HepG2 (cell line): ENCODE results near the gene PMM2. TPM values are rescaled to one million over a fixed set of nuclear protein-coding genes. Genes with fewer than 3 reads are reported as not detected.

Experiments
- BHLHE40 ChIP-seq: IDR thresholded peaks from 2 replicates; pipeline ENCODE4 v1.6.1; 2011; ENCODE audit warnings: low read length, improper control_type of control experiment
- DBP ChIP-seq: sonication (generic); formaldehyde crosslinking; IDR thresholded peaks from 2 replicates; pipeline ENCODE4 v1.4.0; 2020; ENCODE audit warnings: missing genetic modification reagents; ENCODE audit errors: not compliant biosample characterization
- FLYWCH1 ChIP-seq: sonication (generic); formaldehyde crosslinking; IDR thresholded peaks from 2 replicates; pipeline ENCODE4 v1.8.1; 2023; ENCODE audit warnings: mild to moderate bottlenecking, missing genetic modification reagents
- FOSL2 ChIP-seq: sonication (generic); formaldehyde crosslinking; IDR thresholded peaks from 2 replicates; pipeline ENCODE4 v1.4.0; 2020; ENCODE audit warnings: missing genetic modification reagents
- JUN ChIP-seq: sonication (generic); formaldehyde crosslinking; IDR thresholded peaks from 2 replicates; pipeline ENCODE4 v1.4.0; 2020; ENCODE audit warnings: mild to moderate bottlenecking, missing genetic modification reagents
- JUNB ChIP-seq: sonication (generic); formaldehyde crosslinking; IDR thresholded peaks from 2 replicates; pipeline ENCODE4 v1.8.0; 2022; ENCODE audit warnings: missing genetic modification reagents, mild to moderate bottlenecking, borderline replicate concordance
- MZF1 ChIP-seq: sonication (generic); formaldehyde crosslinking; IDR thresholded peaks from 2 replicates; pipeline ENCODE4 v1.8.1; 2023; ENCODE audit warnings: mild to moderate bottlenecking, missing genetic modification reagents, borderline replicate concordance
- PLRG1 ChIP-seq: fragments of 450-650 bp; conservative IDR thresholded peaks from 2 replicates; pipeline ENCODE4 v1.6.1; 2016
- POLR2AphosphoS5 ChIP-seq: IDR thresholded peaks from 2 replicates; pipeline ENCODE4 v1.6.1; 2012; ENCODE audit warnings: low read depth, low read length
- RARG ChIP-seq: sonication (generic); formaldehyde crosslinking; IDR thresholded peaks from 2 replicates; pipeline ENCODE4 v1.4.0; 2020; ENCODE audit warnings: low read depth, mild to moderate bottlenecking, missing genetic modification reagents
- RCOR2 ChIP-seq: IDR thresholded peaks from 2 replicates; pipeline ENCODE4 v1.6.1; 2016; ENCODE audit warnings: missing biosample characterization, missing genetic modification reagents
- RNF2 ChIP-seq: fragments of 450-650 bp; conservative IDR thresholded peaks from 2 replicates; pipeline ENCODE4 v1.6.1; 2016; ENCODE audit warnings: low read depth
- TCF7 ChIP-seq: sonication (generic); IDR thresholded peaks from 2 replicates; pipeline ENCODE4 v1.6.1; 2016; ENCODE audit warnings: antibody characterized with exemption, low read depth
- THAP9 ChIP-seq: sonication (generic); formaldehyde crosslinking; IDR thresholded peaks from 2 replicates; pipeline ENCODE4; 2020; ENCODE audit warnings: missing genetic modification reagents, mild to moderate bottlenecking, borderline replicate concordance
- USF2 ChIP-seq, 2 experiments: sonication (generic) in 1 of 2; formaldehyde crosslinking in 1 of 2; IDR thresholded peaks; 2 replicates each; pipeline versions ENCODE4 v1.5.1 to v1.6.1; 2011 to 2020; ENCODE audit warnings: borderline replicate concordance in 1 of 2, low read depth in 1 of 2, low read length in 1 of 2, mild to moderate bottlenecking in 1 of 2, missing genetic modification reagents in 1 of 2, moderate library complexity in 1 of 2
- ZMYM2 ChIP-seq: sonication (generic); formaldehyde crosslinking; IDR thresholded peaks from 2 replicates; pipeline ENCODE4 v1.8.0; 2022; ENCODE audit warnings: mild to moderate bottlenecking, missing genetic modification reagents
- ZMYM3 ChIP-seq: sonication (generic); formaldehyde crosslinking; IDR thresholded peaks from 2 replicates; pipeline ENCODE4 v1.5.1; 2020; ENCODE audit warnings: mild to moderate bottlenecking, missing genetic modification reagents
- ZNF275 ChIP-seq: sonication (generic); formaldehyde crosslinking; IDR thresholded peaks from 2 replicates; pipeline ENCODE4 v1.8.0; 2022; ENCODE audit warnings: missing genetic modification reagents, mild to moderate bottlenecking, inconsistent platforms, borderline replicate concordance
- ZNF33B ChIP-seq: sonication (generic); formaldehyde crosslinking; IDR thresholded peaks from 2 replicates; pipeline ENCODE4 v1.5.1; 2020; ENCODE audit warnings: mild to moderate bottlenecking, missing genetic modification reagents
- ZNF547 ChIP-seq: sonication (generic); formaldehyde crosslinking; IDR thresholded peaks from 2 replicates; pipeline ENCODE4 v1.5.1; 2020; ENCODE audit warnings: mild to moderate bottlenecking, missing genetic modification reagents
- ZNF713 ChIP-seq: sonication (generic); formaldehyde crosslinking; IDR thresholded peaks from 2 replicates; pipeline ENCODE4 v1.4.0; 2020; ENCODE audit warnings: mild to moderate bottlenecking, missing genetic modification reagents
- ZNF747 ChIP-seq: sonication (generic); formaldehyde crosslinking; IDR thresholded peaks from 2 replicates; pipeline ENCODE4 v1.8.1; 2023; ENCODE audit warnings: missing genetic modification reagents, mild to moderate bottlenecking, borderline replicate concordance
- ZNF878 ChIP-seq: sonication (generic); formaldehyde crosslinking; IDR thresholded peaks from 2 replicates; pipeline ENCODE4 v1.8.1; 2023; ENCODE audit warnings: mild to moderate bottlenecking, missing genetic modification reagents, moderate library complexity
- polyA plus RNA-seq, 8 experiments: library from polyadenylated mRNA; depleted of rRNA in 3 of 8; stranded (reverse) in 7 of 8; unstranded in 1 of 8; fragments of >200 nt; fragmentation: Illumina TruSeq in 4 of 8; extraction: Trizol in 4 of 8; gene quantifications; 2 replicates each; pipeline versions ENCODE4 v1.2.1 to v1.2.3, GENCODE V29; 2011 to 2016; ENCODE audit warnings: low read depth in 4 of 8, missing spikeins in 1 of 8, mixed read lengths in 1 of 8; ENCODE audit not compliant: insufficient read depth in 1 of 8
- total RNA-seq, 5 experiments: library from RNA; depleted of rRNA; stranded (reverse); fragments of >200 nt; fragmentation: Illumina TruSeq; extraction: Trizol; gene quantifications; 2 replicates each; pipeline ENCODE4 v1.2.3, GENCODE V29; 2016; ENCODE audit warnings: low read depth in 1 of 5

PMM2 gene
- total and polyA plus RNA-seq, 2 of the 13 experiments (the other 11 are each of a cell fraction or from before 2014, with no cell fraction given): 52.2 to 93.7 TPM

- TF ChIP-seq THAP9 (CRISPR knock-in tag): peak; percentile 98
- TF ChIP-seq JUN (CRISPR knock-in tag): peak; percentile 79; the same call in 1 of the 2 replicates
- TF ChIP-seq PLRG1: no peak
- TF ChIP-seq POLR2AphosphoS5: peak; percentile 94
- TF ChIP-seq ZNF547 (CRISPR knock-in tag): peak; percentile 99
- peak; percentile 100 for TF ChIP-seq ZNF33B
- TF ChIP-seq RNF2: peak; percentile 100
- peak; percentile 100 for TF ChIP-seq ZNF275
- TF ChIP-seq ZNF747 (CRISPR knock-in tag): peak; percentile 100
- TF ChIP-seq JUNB: no peak; the same call in 1 of the 2 replicates
- peak; percentile 29; the same call in 1 of the 2 replicates for TF ChIP-seq ZMYM3 (CRISPR knock-in tag)
- peak; percentile 5; the same call in 1 of the 2 replicates for TF ChIP-seq TCF7
- TF ChIP-seq USF2 (IDR thresholded peaks at IDR 0.05; ENCODE audit: low read depth, low read length): peak; percentile 26; the same call in 1 of the 2 replicates
- TF ChIP-seq USF2 (CRISPR knock-in tag; IDR thresholded peaks at IDR 0.05; ENCODE audit: borderline replicate concordance): peak; percentile 76
- no peak; the same call in 1 of the 2 replicates for TF ChIP-seq MZF1 (CRISPR knock-in tag)
- TF ChIP-seq RCOR2 (CRISPR knock-in tag): no peak; the same call in none of the 2 replicates
- TF ChIP-seq DBP (CRISPR knock-in tag): peak; percentile 67
- TF ChIP-seq FLYWCH1 (CRISPR knock-in tag): peak; percentile 91
- peak; percentile 95 for TF ChIP-seq ZNF878
- TF ChIP-seq FOSL2 (CRISPR knock-in tag): peak; percentile 72
- TF ChIP-seq ZMYM2: peak; percentile 59; the same call in 1 of the 2 replicates
- TF ChIP-seq BHLHE40: peak; percentile 61; the same call in 1 of the 2 replicates
- TF ChIP-seq RARG (CRISPR knock-in tag): peak; percentile 92; the same call in 1 of the 2 replicates
- peak; percentile 96; the same call in 1 of the 2 replicates for TF ChIP-seq ZNF713 (CRISPR knock-in tag)
Measured at GRCh38 chr16:8797364-8798173, at the start of gene PMM2, which contains the start of gene TMEM186 (continued).
